A549 (cell line): ENCODE measurements around the gene RAB10.

Experiments used
- CTCF ChIP-seq: fragments of >200 bp; sonication (Bioruptor Twin); formaldehyde crosslinking; IDR thresholded peaks from 3 replicates; pipeline ENCODE4 v1.5.1; 2016
- ELK1 ChIP-seq: fragments of 150-350 bp; IDR thresholded peaks from 2 replicates; pipeline ENCODE4 v1.6.1; 2014; ENCODE audit warnings: low read depth, mild to moderate bottlenecking, low read length
- FOSL2 ChIP-seq, 2 experiments: fragments of 450-650 bp in 1 of 2; fragments of >200 bp in 1 of 2; sonication (Bioruptor Twin) in 1 of 2; formaldehyde crosslinking; IDR thresholded peaks; 2 replicates each; pipeline versions ENCODE4 v1.5.0 to v1.6.1; 2016 to 2020; ENCODE audit warnings: mild to moderate bottlenecking in 1 of 2, moderate library complexity in 1 of 2
- MAX ChIP-seq: IDR thresholded peaks from 2 replicates; pipeline ENCODE4 v1.6.1; 2012
- MYC ChIP-seq: IDR thresholded peaks from 2 replicates; pipeline ENCODE4 v1.6.1; 2012; ENCODE audit warnings: mild to moderate bottlenecking, inconsistent platforms, low read length, improper control_type of control experiment, borderline replicate concordance
- POLR2A ChIP-seq: IDR thresholded peaks from 2 replicates; pipeline ENCODE4 v1.6.1; 2012; ENCODE audit warnings: mild to moderate bottlenecking, low read length
- ZFP36 ChIP-seq: fragments of 450-650 bp; IDR thresholded peaks from 2 replicates; pipeline ENCODE4 v1.6.1; 2014; ENCODE audit warnings: borderline replicate concordance; ENCODE audit not compliant: partially characterized antibody

GRCh38 chr2:26073830-26074229 lies 39.9 kb downstream of the RAB10 start:
- TF ChIP-seq MAX: no peak
- no peak for TF ChIP-seq CTCF
- TF ChIP-seq ZFP36: no peak
- no peak for TF ChIP-seq POLR2A
- TF ChIP-seq FOSL2 (IDR thresholded peaks at IDR 0.05): no peak
- TF ChIP-seq FOSL2 (CRISPR knock-in tag; IDR thresholded peaks at IDR 0.05): no peak
- no peak for TF ChIP-seq ELK1
- no peak for TF ChIP-seq MYC
